IMR-90 (cell line): ENCODE results near the gene SDC3. TPM values are rescaled to one million over a fixed set of nuclear protein-coding genes. Genes with fewer than 3 reads are reported as not detected.

ENCODE experiments used
- ATAC-seq: fragments of 200-7000 bp; cut with Tn5 transposase; 2 replicates; pipeline ENCODE4 v1.9.1; 2020; ENCODE audit warnings: low read depth, mild to moderate bottlenecking, moderate library complexity
- BruUV-seq: library from RNA; stranded (reverse); fragments of 400-500 nt; replicated peaks from 2 replicates; lab custom pipeline; 2021; lab: Mats Ljungman, UMichigan
- CTCF ChIA-PET: fragments of 300-600 bp; formaldehyde crosslinking; extraction: SDS; loops from one replicate; lab custom pipeline; 2021; ENCODE audit warnings: antibody characterized with exemption; lab: Yijun Ruan, JAX
- POLR2A ChIA-PET: fragments of 300-600 bp; sonication (Branson Sonifier 250); formaldehyde crosslinking; loops from one replicate; lab custom pipeline; 2022; ENCODE audit warnings: antibody characterized with exemption; ENCODE audit not compliant: unreplicated experiment; lab: Charles Lee
- DNase-seq: peaks from one replicate; pipeline ENCODE4 v3.0.0; 2013
- H2AFZ ChIP-seq: replicated peaks from 2 replicates; pipeline ENCODE3; 2013; ENCODE audit warnings: low read length, mild to moderate bottlenecking; ENCODE audit not compliant: poor library complexity
- H2AK5ac ChIP-seq: 2 replicates; pipeline ENCODE4 v1.6.1; 2013; ENCODE audit warnings: low read depth, low read length, inconsistent platforms
- H2AK9ac ChIP-seq: replicated peaks from 2 replicates; pipeline ENCODE3; 2013; ENCODE audit warnings: mild to moderate bottlenecking, low read depth, low read length, moderate library complexity; ENCODE audit not compliant: poor library complexity
- H2BK120ac ChIP-seq: 2 replicates; pipeline ENCODE4 v1.6.1; 2013; ENCODE audit warnings: low read depth, low read length, inconsistent platforms
- H2BK15ac ChIP-seq: 3 replicates; pipeline ENCODE4 v1.6.1; 2013; ENCODE audit warnings: low read depth, low read length, inconsistent platforms
- H2BK20ac ChIP-seq: 2 replicates; pipeline ENCODE4 v1.6.1; 2013; ENCODE audit warnings: low read depth, mild to moderate bottlenecking, inconsistent platforms, low read length, moderate library complexity
- H2BK5ac ChIP-seq: 2 replicates; pipeline ENCODE4 v1.6.1; 2013; ENCODE audit warnings: mild to moderate bottlenecking, low read depth, low read length, inconsistent platforms; ENCODE audit not compliant: poor library complexity, severe bottlenecking
- H3K14ac ChIP-seq: replicated peaks from 2 replicates; pipeline ENCODE4 v1.6.1; 2013; ENCODE audit warnings: low read depth, low read length, inconsistent platforms
- H3K18ac ChIP-seq: 2 replicates; pipeline ENCODE4 v1.6.1; 2013; ENCODE audit warnings: low read depth, low read length, control low read depth
- H3K23ac ChIP-seq: 2 replicates; pipeline ENCODE4 v1.6.1; 2013; ENCODE audit warnings: low read depth, low read length, inconsistent platforms
- H3K27ac ChIP-seq: 2 replicates; pipeline ENCODE4 v1.5.1; 2013; ENCODE audit warnings: mild to moderate bottlenecking, control low read depth, low read length; ENCODE audit not compliant: insufficient read depth
- H3K27me3 ChIP-seq: 2 replicates; pipeline ENCODE4 v1.6.1; 2013; ENCODE audit warnings: low read length; ENCODE audit not compliant: control insufficient read depth, insufficient read depth
- H3K36me3 ChIP-seq: 2 replicates; pipeline ENCODE4 v1.6.1; 2013; ENCODE audit warnings: low read length, mixed read lengths; ENCODE audit not compliant: control insufficient read depth, insufficient read depth
- H3K4ac ChIP-seq: 2 replicates; pipeline ENCODE4 v1.6.1; 2013; ENCODE audit warnings: low read depth, low read length, inconsistent platforms
- H3K4me1 ChIP-seq: 2 replicates; pipeline ENCODE4 v1.6.1; 2013; ENCODE audit warnings: low read length, mixed read lengths; ENCODE audit not compliant: control insufficient read depth, insufficient read depth
- H3K4me2 ChIP-seq: 2 replicates; pipeline ENCODE4 v1.6.1; 2013; ENCODE audit warnings: low read depth, mild to moderate bottlenecking, control low read depth, low read length, moderate library complexity
- H3K4me3 ChIP-seq: 2 replicates; pipeline ENCODE4 v1.5.1; 2013; ENCODE audit warnings: low read depth, mild to moderate bottlenecking, control low read depth, low read length, moderate library complexity; ENCODE audit not compliant: insufficient read depth
- H3K56ac ChIP-seq: 2 replicates; pipeline ENCODE4 v1.6.1; 2013; ENCODE audit warnings: low read length, inconsistent platforms; ENCODE audit not compliant: insufficient read depth; ENCODE audit errors: extremely low read depth
- H3K79me1 ChIP-seq, 2 experiments: 2 replicates each; pipeline ENCODE4 v1.6.1; 2013; ENCODE audit warnings: low read length in 2 of 2, inconsistent platforms in 1 of 2, low read depth in 1 of 2
- H3K9ac ChIP-seq: 2 replicates; pipeline ENCODE4 v1.6.1; 2013; ENCODE audit warnings: low read depth, low read length, control low read depth
- H3K9me1 ChIP-seq: 2 replicates; pipeline ENCODE4 v1.6.1; 2013; ENCODE audit warnings: low read length, inconsistent platforms; ENCODE audit not compliant: insufficient read depth
- H3K9me3 ChIP-seq: 2 replicates; pipeline ENCODE4 v1.6.1; 2013; ENCODE audit warnings: low read length; ENCODE audit not compliant: control insufficient read depth, insufficient read depth
- H4K20me1 ChIP-seq: 2 replicates; pipeline ENCODE4 v1.6.1; 2013; ENCODE audit warnings: low read length, inconsistent platforms; ENCODE audit not compliant: insufficient read depth
- H4K5ac ChIP-seq: 2 replicates; pipeline ENCODE4 v1.6.1; 2013; ENCODE audit warnings: mild to moderate bottlenecking, low read depth, low read length, control low read depth
- H4K8ac ChIP-seq, 2 experiments: 2 replicates each; pipeline ENCODE4 v1.6.1; 2013; ENCODE audit warnings: low read depth in 2 of 2, low read length in 2 of 2, control low read depth in 1 of 2, inconsistent platforms in 1 of 2
- H4K91ac ChIP-seq: 2 replicates; pipeline ENCODE4 v1.6.1; 2013; ENCODE audit warnings: low read depth, low read length, inconsistent platforms; ENCODE audit not compliant: insufficient read depth
- CEBPB ChIP-seq: IDR thresholded peaks from 2 replicates; pipeline ENCODE4 v1.6.1; 2012; ENCODE audit warnings: low read depth, low read length, improper control_type of control experiment
- MAZ ChIP-seq: IDR thresholded peaks from 2 replicates; pipeline ENCODE4 v1.6.1; 2012; ENCODE audit warnings: low read depth, mild to moderate bottlenecking, low read length, improper control_type of control experiment, moderate library complexity, borderline replicate concordance
- MXI1 ChIP-seq: IDR thresholded peaks from 2 replicates; pipeline ENCODE4 v1.6.1; 2012; ENCODE audit warnings: low read depth, mild to moderate bottlenecking, low read length, moderate library complexity, borderline replicate concordance
- POLR2A ChIP-seq: IDR thresholded peaks from 2 replicates; pipeline ENCODE4 v1.6.1; 2012; ENCODE audit warnings: mild to moderate bottlenecking, low read depth, low read length
- RAD21 ChIP-seq: IDR thresholded peaks from 2 replicates; pipeline ENCODE4 v1.6.1; 2012; ENCODE audit warnings: low read length, improper control_type of control experiment
- USF2 ChIP-seq: fragments of 150-350 bp; IDR thresholded peaks from 2 replicates; pipeline ENCODE4 v1.6.1; 2017; ENCODE audit warnings: mild to moderate bottlenecking, antibody characterized with exemption, low read length, low read depth
- WGBS, 2 experiments: methylation state at CpG; one replicate each; pipeline versions ENCODE4 v1.1.5 to v1.1.7; 2013; ENCODE audit warnings: missing lambda C conversion rate in 2 of 2; ENCODE audit not compliant: insufficient read length in 1 of 2; ENCODE audit errors: extremely low coverage in 2 of 2; 5-methylcytosine and 5-hydroxymethylcytosine counted together
- dilution Hi-C: fragments of 300-500 bp; cut with HindIII; formaldehyde crosslinking; loops from one replicate; pipeline ENCODE4 v1.14.3; 2018; ENCODE audit warnings: low sequenced_read_pairs; ENCODE audit not compliant: unreplicated experiment
- in situ Hi-C: fragments of 300-500 bp; cut with MboI; formaldehyde crosslinking; loops from 3 replicates; pipeline ENCODE4 v1.14.3; 2019; ENCODE audit warnings: low sequenced_read_pairs, inconsistent platforms, mixed read lengths
- intact Hi-C: fragments of 100-400 bp; cut with micrococcal nuclease; formaldehyde crosslinking; loops from 2 replicates; pipeline ENCODE4 v1.10.0; 2022
- polyA plus RNA-seq, 3 experiments: library from polyadenylated mRNA; depleted of rRNA; stranded (reverse); fragments of >200 nt; gene quantifications; 2 replicates each; pipeline ENCODE4 v1.2.3, GENCODE V29; 2012; ENCODE audit warnings: low replicate concordance in 1 of 3
- total RNA-seq: library from RNA; depleted of rRNA; stranded (reverse); fragments of >200 nt; gene quantifications from 2 replicates; pipeline ENCODE4 v1.2.3, GENCODE V29; 2012

The SDC3 gene
- total and polyA plus RNA-seq, 2 of the 4 experiments (the other 2 are of a cell fraction): 13.1 to 71.5 TPM

GRCh38 chr1:30837653-30838052 lies 70.9 kb downstream of the SDC3 start:
- H3K56ac ChIP-seq: no peak overlapping the region
- no peak overlapping the region for H3K4ac ChIP-seq
- no peaks in the 10 kb centered on the region for H3K79me1 ChIP-seq
- no peak overlapping the region for H4K5ac ChIP-seq
- H3K9ac ChIP-seq: no peak overlapping the region
- in situ Hi-C loops: no loop called here
- H3K27me3 ChIP-seq: peaks cover 37% of the 10 kb centered on the region
- no peak overlapping the region for H3K14ac ChIP-seq
- no peak overlapping the region for H4K8ac ChIP-seq
- H2AK9ac ChIP-seq: no peak overlapping the region
- H2BK120ac ChIP-seq: no peak overlapping the region
- H2AK5ac ChIP-seq: no peak overlapping the region
- H3K23ac ChIP-seq: no peak overlapping the region
- no peak overlapping the region for H4K91ac ChIP-seq
- TF ChIP-seq USF2 (no peak), POLR2A (no peak), MAZ (no peak), RAD21 (no peak), MXI1 (no peak), CEBPB (no peak)
- no peaks in the 10 kb centered on the region; the same call in 1 of the 2 replicates for H3K4me1 ChIP-seq
- no peak overlapping the region for H3K18ac ChIP-seq
- POLR2A ChIA-PET: no interaction called here
- H2BK15ac ChIP-seq: no peak overlapping the region
- no peaks in the 10 kb centered on the region for H4K20me1 ChIP-seq
- H3K4me3 ChIP-seq: no peak overlapping the region
- no peak overlapping the region for H3K27ac ChIP-seq
- no peak overlapping the region for H3K4me2 ChIP-seq
- no peaks in the 10 kb centered on the region for H3K36me3 ChIP-seq
- dilution Hi-C loops: no loop called here
- no peaks in the 10 kb centered on the region; the same call in 1 of the 2 replicates for H3K9me3 ChIP-seq
- WGBS, 2 experiments: no CpG with 5 or more reads among the region's 1 CpG
- H2BK5ac ChIP-seq: no peak overlapping the region
- no TSS peak for BruUV-seq
- DNase-seq: no peak
- H2AFZ ChIP-seq: no peak overlapping the region
- no peak for ATAC-seq
- CTCF ChIA-PET: no interaction called here
- H2BK20ac ChIP-seq: no peak overlapping the region
- intact Hi-C loops: no loop called here
- no peaks in the 10 kb centered on the region for H3K9me1 ChIP-seq
